Body of pancreas (tissue), 4 donors: ENCODE measurements around the gene TARDBP.

ENCODE experiments used
- CTCF ChIP-seq, 7 experiments: fragments of 450-650 bp in 4 of 7; fragments of 200-600 bp in 3 of 7; sonication (generic) in 3 of 7; IDR thresholded peaks; one replicate each; pipeline ENCODE4 v1.5.1; 2016 to 2019; ENCODE audit warnings: antibody characterized with exemption in 7 of 7
- POLR2A ChIP-seq, 3 donors: fragments of 450-650 bp; IDR thresholded peaks; one replicate each; pipeline ENCODE4 v1.6.1; 2016; ENCODE audit warnings: antibody characterized with exemption in 3 of 3, mild to moderate bottlenecking in 2 of 3

GRCh38 chr1:11055676-11056075 lies 43.2 kb downstream of the TARDBP start:
- TF ChIP-seq CTCF (IDR thresholded peaks at IDR 0.05), result no peak
- no peak for TF ChIP-seq POLR2A (IDR thresholded peaks at IDR 0.05)
